Vagina (tissue), 2 donors: ENCODE results near the gene SMOC1. TPM values are rescaled to one million over a fixed set of nuclear protein-coding genes. Genes with fewer than 3 reads are reported as not detected.

Experiments
- DNase-seq, 2 donors: peaks; one replicate each; pipeline ENCODE4 v3.0.0-alpha.2; 2017; ENCODE audit errors: extremely low spot score in 2 of 2
- H3K27ac ChIP-seq: fragments of 200-600 bp; sonication (generic); one replicate; pipeline ENCODE4 v1.5.1; 2019
- H3K27me3 ChIP-seq: fragments of 200-600 bp; sonication (generic); one replicate; pipeline ENCODE4 v1.5.1; 2019
- H3K36me3 ChIP-seq, 2 donors: fragments of 200-600 bp; sonication (generic); one replicate each; pipeline ENCODE4 v1.5.1; 2017 to 2019
- H3K4me1 ChIP-seq: fragments of 200-600 bp; sonication (generic); one replicate; pipeline ENCODE4 v1.5.1; 2019
- H3K4me3 ChIP-seq, 2 donors: fragments of 200-600 bp; sonication (generic); 1 replicate in 1 of 2; 2 replicates in 1 of 2; pipeline ENCODE4 v1.5.1; 2016 to 2019
- H3K9me3 ChIP-seq: fragments of 200-600 bp; sonication (generic); one replicate; pipeline ENCODE4 v1.5.1; 2019
- CTCF ChIP-seq, 3 experiments: fragments of 450-650 bp in 2 of 3; fragments of 200-600 bp in 1 of 3; sonication (generic) in 1 of 3; IDR thresholded peaks; one replicate each; pipeline ENCODE4 v1.5.1; 2017 to 2019; ENCODE audit warnings: antibody characterized with exemption in 3 of 3, mild to moderate bottlenecking in 2 of 3, moderate library complexity in 2 of 3
- POLR2A ChIP-seq, 2 donors: fragments of 450-650 bp; IDR thresholded peaks; one replicate each; pipeline ENCODE4 v1.6.1; 2017; ENCODE audit warnings: antibody characterized with exemption in 2 of 2, mild to moderate bottlenecking in 2 of 2, moderate library complexity in 2 of 2
- POLR2AphosphoS5 ChIP-seq, 2 donors: sonication (generic); formaldehyde crosslinking; IDR thresholded peaks; one replicate each; pipeline ENCODE4 v1.9.0; 2017; ENCODE audit warnings: antibody characterized with exemption in 2 of 2, mild to moderate bottlenecking in 2 of 2, low read depth in 1 of 2; ENCODE audit not compliant: insufficient read depth in 1 of 2
- intact Hi-C: fragments of 100-400 bp; cut with DNase I; formaldehyde crosslinking; loops from one replicate; pipeline ENCODE4 v1.15.1; 2023
- total RNA-seq: library from RNA; depleted of rRNA; stranded (reverse); fragments of >200 nt; gene quantifications from one replicate; pipeline ENCODE4 v1.2.3, GENCODE V29; 2016

SMOC1 gene
- total RNA-seq, 1 donor from 2014 or later: 9.8 TPM

- no peaks in the 10 kb centered on the region for H3K4me1 ChIP-seq
- DNase-seq: no peak
- no peaks in the 10 kb centered on the region for H3K27me3 ChIP-seq
- TF ChIP-seq POLR2A (IDR thresholded peaks at IDR 0.05) (no peak), POLR2AphosphoS5 (IDR thresholded peaks at IDR 0.05; ENCODE audit: insufficient read depth in 1 of 2, low read depth in 1 of 2) (no peak), CTCF (IDR thresholded peaks at IDR 0.05) (no peak)
- intact Hi-C loops: no loop called here
- H3K36me3 ChIP-seq: no peaks in the 10 kb centered on the region
- no peaks in the 10 kb centered on the region for H3K9me3 ChIP-seq
- H3K4me3 ChIP-seq: no peak overlapping the region
- no peak overlapping the region for H3K27ac ChIP-seq
These were observed 72.0 kb downstream of the SMOC1 start for GRCh38 chr14:69951263-69951662.

- Histone ChIP-seq H3K27ac (no peak overlapping the region), H3K27me3 (no peaks in the 10 kb centered on the region), H3K4me3 (no peak overlapping the region), H3K9me3 (no peaks in the 10 kb centered on the region), H3K36me3 (no peaks in the 10 kb centered on the region), H3K4me1 (no peaks in the 10 kb centered on the region)
- intact Hi-C loops: no loop called here
- no peak for TF ChIP-seq POLR2AphosphoS5 (IDR thresholded peaks at IDR 0.05; ENCODE audit: insufficient read depth in 1 of 2, low read depth in 1 of 2)
- TF ChIP-seq POLR2A (IDR thresholded peaks at IDR 0.05): no peak
- no peak for TF ChIP-seq CTCF (IDR thresholded peaks at IDR 0.05)
- DNase-seq: no peak
These were observed 72.7 kb downstream of the SMOC1 start for GRCh38 chr14:69951935-69952334.

- no peaks in the 10 kb centered on the region for H3K4me1 ChIP-seq
- intact Hi-C loops: no loop called here
- H3K4me3 ChIP-seq: no peak overlapping the region
- DNase-seq: no peak
- H3K36me3 ChIP-seq: no peaks in the 10 kb centered on the region
- H3K27me3 ChIP-seq: no peaks in the 10 kb centered on the region
- no peak for TF ChIP-seq POLR2AphosphoS5 (IDR thresholded peaks at IDR 0.05; ENCODE audit: insufficient read depth in 1 of 2, low read depth in 1 of 2)
- no peak for TF ChIP-seq POLR2A (IDR thresholded peaks at IDR 0.05)
- TF ChIP-seq CTCF (IDR thresholded peaks at IDR 0.05): no peak
- H3K9me3 ChIP-seq: no peaks in the 10 kb centered on the region
- H3K27ac ChIP-seq: no peak overlapping the region
These were observed 74.2 kb downstream of the SMOC1 start for GRCh38 chr14:69953266-69953915.

GRCh38 chr14:69955855-69956845 is 76.9 kb downstream of the SMOC1 start:
- TF ChIP-seq POLR2A (IDR thresholded peaks at IDR 0.05): no peak
- TF ChIP-seq CTCF (IDR thresholded peaks at IDR 0.05): no peak
- TF ChIP-seq POLR2AphosphoS5 (IDR thresholded peaks at IDR 0.05; ENCODE audit: insufficient read depth in 1 of 2, low read depth in 1 of 2): no peak
- H3K9me3 ChIP-seq: no peaks in the 10 kb centered on the region
- no peak for DNase-seq
- no peak overlapping the region for H3K27ac ChIP-seq
- intact Hi-C loops: no loop called here
- H3K4me1 ChIP-seq: no peaks in the 10 kb centered on the region
- H3K4me3 ChIP-seq: no peak overlapping the region
- no peaks in the 10 kb centered on the region for H3K27me3 ChIP-seq
- no peaks in the 10 kb centered on the region for H3K36me3 ChIP-seq
